GM18505 (cell line): ENCODE results near the gene BABAM2.
"Not testable (repeated sequence)": the region's sequence is repeated elsewhere in the genome, so short reads cannot be mapped to it uniquely, and the experiment has no call there.

ENCODE experiments used
- ATAC-seq: cut with Tn5 transposase; IDR thresholded peaks from one replicate; pipeline ENCODE4 v1.9.1; 2021; ENCODE audit not compliant: unreplicated experiment
- POLR2A ChIP-seq: IDR thresholded peaks from 4 replicates; pipeline ENCODE4 v1.6.1; 2011; ENCODE audit warnings: borderline replicate concordance; ENCODE audit not compliant: insufficient read depth, insufficient read length; ENCODE audit errors: extremely low read depth

BABAM2 gene

DNA sequence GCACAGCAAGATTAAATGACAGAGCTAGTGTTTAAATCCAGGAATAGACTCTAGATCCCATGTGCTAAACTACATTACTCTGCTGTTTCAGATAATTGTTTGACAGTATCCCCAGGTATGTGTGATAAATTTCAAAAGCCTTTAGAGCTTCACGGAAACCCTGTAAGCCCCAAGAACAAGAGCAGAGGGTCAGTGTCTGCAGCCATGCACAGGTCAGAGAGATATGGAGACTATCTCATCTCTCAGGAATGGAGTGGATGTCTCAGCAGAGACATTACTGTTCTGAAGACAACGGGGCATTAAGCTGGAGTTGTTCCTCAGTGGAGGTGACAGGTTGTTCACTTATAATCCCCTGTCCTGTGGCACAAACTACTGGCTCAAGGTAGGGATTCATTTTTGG lies 363.0 kb downstream of the BABAM2 start:
- TF ChIP-seq POLR2A: no peak

DNA sequence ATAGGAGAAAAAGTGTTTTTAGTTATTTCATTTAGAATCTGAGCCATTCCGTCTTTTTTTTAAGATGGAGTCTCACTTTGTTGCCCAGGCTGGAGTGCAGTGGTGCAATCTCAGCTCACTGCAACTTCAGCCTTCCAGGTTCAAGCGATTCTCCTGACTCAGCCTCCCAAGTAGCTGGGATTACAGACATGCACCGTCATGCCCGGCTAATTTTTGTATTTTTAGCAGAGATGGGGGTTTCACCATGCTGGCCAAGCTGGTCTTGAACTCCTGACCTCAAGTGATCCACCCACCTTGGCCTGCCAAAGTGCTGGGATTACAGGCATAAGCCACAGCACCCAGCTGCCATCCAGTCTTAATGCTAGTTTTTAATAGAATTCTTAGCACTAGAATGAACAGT lies 364.7 kb downstream of the BABAM2 start:
- not testable (repeated sequence) for ATAC-seq

More for the DNA sequence above, 363.0 kb downstream of the BABAM2 start:
- ATAC-seq: no peak

DNA sequence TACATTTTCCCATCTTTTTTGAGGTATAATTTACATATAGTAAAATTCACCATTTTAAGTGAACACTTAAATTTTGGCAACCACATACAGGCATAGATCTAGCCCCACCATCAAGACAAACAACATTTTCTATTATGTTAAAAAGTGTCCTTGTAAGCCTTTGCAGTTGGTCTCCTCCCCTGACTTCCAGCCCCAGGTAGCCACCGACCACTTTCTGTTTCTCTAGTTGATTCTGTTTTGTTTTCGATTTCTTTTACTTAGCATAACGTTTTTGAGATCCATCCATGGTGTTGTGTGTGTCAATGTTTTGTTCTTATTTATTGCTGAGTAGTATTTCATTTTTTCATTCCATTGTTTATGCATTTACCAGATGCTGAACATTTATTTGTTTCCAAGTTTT lies 366.7 kb downstream of the BABAM2 start:
- no peak for ATAC-seq
- TF ChIP-seq POLR2A: no peak

DNA sequence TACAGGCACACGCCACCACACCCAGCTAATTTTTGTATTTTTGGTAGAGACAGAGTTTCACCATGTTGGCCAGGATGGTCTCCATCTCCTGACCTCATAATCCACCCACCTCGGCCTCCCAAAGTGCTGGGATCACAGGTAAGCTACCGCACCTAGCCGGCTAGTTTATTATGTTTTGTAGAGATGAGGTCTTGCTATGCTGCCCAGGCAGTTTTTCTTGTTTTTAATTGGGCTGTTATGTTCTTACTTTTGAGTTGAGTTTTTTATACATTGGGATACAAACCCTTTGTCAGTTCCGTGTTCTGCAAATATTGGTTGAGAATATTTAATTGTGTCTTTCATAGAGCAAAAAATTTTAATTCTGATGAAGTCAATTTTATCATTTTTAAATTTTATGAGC lies 368.7 kb downstream of the BABAM2 start:
- not testable (repeated sequence) for ATAC-seq

DNA sequence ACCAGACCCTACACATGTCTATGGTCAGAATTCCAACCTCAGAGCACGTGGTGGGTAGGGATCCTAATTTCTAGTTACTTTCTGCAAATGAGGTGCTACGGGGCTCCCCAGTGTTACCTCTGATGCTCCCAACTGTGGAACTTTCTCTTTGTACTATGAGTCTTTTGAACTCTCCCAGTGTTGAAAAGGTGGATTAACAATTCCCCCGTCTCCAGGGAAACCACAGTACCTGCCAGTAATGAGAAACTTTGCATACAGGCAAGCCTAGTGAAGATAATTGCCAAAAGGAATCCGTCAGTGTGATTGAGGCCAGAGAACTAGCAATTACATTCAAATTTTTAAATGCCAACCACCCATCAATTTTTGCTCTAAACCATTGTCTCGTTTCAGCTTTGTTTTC lies 373.2 kb downstream of the BABAM2 start:
- no peak for ATAC-seq
- no peak for TF ChIP-seq POLR2A

DNA sequence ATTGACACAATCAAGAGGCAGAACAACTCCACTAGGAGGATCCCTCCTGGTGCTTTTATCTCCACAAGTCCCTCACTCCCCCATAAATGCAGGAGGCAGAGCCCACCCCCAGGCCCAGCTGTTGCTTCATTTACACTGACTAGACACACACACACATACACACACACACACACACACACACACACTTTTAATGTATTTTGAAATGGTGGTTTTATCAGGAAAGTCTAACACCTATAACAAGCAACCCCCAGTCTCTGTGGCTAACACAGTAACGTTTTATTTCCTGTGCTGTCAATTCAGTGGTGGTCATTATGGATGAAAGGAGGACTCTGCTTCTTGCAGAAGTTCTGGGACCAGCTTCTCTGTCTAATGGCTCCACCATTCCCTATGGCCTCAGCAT lies 376.8 kb downstream of the BABAM2 start:
- ATAC-seq: no peak
- TF ChIP-seq POLR2A: no peak

GRCh38 chr2:28268386-28268785 lies 377.9 kb downstream of the BABAM2 start:
- ATAC-seq: no peak
- no peak for TF ChIP-seq POLR2A

GRCh38 chr2:28269019-28269784 lies 378.7 kb downstream of the BABAM2 start:
- ATAC-seq: no peak

GRCh38 chr2:28270456-28271152 lies 380.1 kb downstream of the BABAM2 start:
- no peak for TF ChIP-seq POLR2A

More at GRCh38 chr2:28269019-28269784, 378.7 kb downstream of the BABAM2 start:
- TF ChIP-seq POLR2A: no peak

GRCh38 chr2:28271231-28271918 lies 380.8 kb downstream of the BABAM2 start:
- ATAC-seq: no peak
- no peak for TF ChIP-seq POLR2A

More at GRCh38 chr2:28270456-28271152, 380.1 kb downstream of the BABAM2 start:
- no peak for ATAC-seq

DNA sequence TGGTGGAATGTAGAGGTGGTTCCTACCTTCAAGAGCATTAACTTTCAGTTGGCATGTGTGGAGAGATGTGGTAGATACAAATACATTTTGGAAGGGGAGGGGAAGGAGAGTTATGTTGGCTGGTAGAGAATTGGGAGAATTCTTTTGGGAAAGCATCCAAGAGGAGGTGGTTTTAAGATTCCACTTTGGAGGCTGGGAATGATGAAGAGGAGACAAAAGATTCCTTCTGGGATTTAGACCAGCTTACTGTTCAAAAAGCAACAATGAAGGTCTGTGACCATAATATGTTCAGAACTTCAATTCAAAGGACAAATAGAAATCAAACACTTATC lies 381.4 kb downstream of the BABAM2 start:
- no peak for TF ChIP-seq POLR2A
- no peak for ATAC-seq

DNA sequence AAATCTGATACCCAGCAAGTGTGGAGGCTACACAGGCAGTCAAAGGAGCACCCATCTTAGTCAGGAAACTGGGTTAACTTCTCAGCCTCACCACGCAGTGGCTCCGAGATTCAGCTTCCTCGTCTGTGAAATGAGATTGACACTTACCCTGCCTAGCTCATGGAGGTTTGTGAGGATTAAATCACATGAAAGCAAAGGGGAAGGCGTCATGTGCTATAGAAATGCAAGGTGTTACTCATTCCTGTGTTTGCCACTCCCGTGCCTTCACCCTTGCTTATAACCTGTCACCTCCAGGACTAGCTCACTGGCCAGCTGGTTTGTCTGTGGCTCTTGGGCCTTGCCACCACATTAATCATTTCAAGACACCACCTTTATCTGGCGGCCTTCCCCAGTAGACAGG lies 383.2 kb downstream of the BABAM2 start:
- no peak for TF ChIP-seq POLR2A
- no peak for ATAC-seq

- no peak for ATAC-seq
- TF ChIP-seq POLR2A: no peak
These were observed 384.6 kb downstream of the BABAM2 start for GRCh38 chr2:28274911-28275685.
